A673 (cell line): ENCODE measurements around the gene ATP8B2.

Experiments
- EZH2 ChIP-seq: fragments of 200-600 bp; sonication (generic); IDR thresholded peaks from 2 replicates; pipeline ENCODE4 v1.6.1; 2017; ENCODE audit warnings: borderline replicate concordance, low read depth, mild to moderate bottlenecking, mixed read lengths, antibody characterized with exemption, low read length; ENCODE audit not compliant: poor library complexity, severe bottlenecking
- TF ChIP-seq, protein P1 (sequence below): fragments of 300-800, 200-600 bp; sonication (generic); conservative IDR thresholded peaks from 2 replicates; pipeline ENCODE4 v1.5.1; 2017; ENCODE audit warnings: low read depth, mild to moderate bottlenecking, antibody characterized with exemption, low read length, moderate library complexity, mixed read lengths

GRCh38 chr1:154400381-154400801, 75.1 kb downstream of the ATP8B2 start:
- TF ChIP-seq, protein P1, sequence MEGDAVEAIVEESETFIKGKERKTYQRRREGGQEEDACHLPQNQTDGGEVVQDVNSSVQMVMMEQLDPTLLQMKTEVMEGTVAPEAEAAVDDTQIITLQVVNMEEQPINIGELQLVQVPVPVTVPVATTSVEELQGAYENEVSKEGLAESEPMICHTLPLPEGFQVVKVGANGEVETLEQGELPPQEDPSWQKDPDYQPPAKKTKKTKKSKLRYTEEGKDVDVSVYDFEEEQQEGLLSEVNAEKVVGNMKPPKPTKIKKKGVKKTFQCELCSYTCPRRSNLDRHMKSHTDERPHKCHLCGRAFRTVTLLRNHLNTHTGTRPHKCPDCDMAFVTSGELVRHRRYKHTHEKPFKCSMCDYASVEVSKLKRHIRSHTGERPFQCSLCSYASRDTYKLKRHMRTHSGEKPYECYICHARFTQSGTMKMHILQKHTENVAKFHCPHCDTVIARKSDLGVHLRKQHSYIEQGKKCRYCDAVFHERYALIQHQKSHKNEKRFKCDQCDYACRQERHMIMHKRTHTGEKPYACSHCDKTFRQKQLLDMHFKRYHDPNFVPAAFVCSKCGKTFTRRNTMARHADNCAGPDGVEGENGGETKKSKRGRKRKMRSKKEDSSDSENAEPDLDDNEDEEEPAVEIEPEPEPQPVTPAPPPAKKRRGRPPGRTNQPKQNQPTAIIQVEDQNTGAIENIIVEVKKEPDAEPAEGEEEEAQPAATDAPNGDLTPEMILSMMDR = no peak
- TF ChIP-seq EZH2 = no peak
